A673 (cell line): Measurements from ENCODE around the gene TLE2.

ENCODE experiments used
- CTCF ChIP-seq: fragments of 300-800, 200-600 bp; sonication (generic); conservative IDR thresholded peaks from 2 replicates; pipeline ENCODE4 v1.5.1; 2017; ENCODE audit warnings: low read depth, mild to moderate bottlenecking, antibody characterized with exemption, low read length, moderate library complexity, mixed read lengths
- EZH2 ChIP-seq: fragments of 200-600 bp; sonication (generic); IDR thresholded peaks from 2 replicates; pipeline ENCODE4 v1.6.1; 2017; ENCODE audit warnings: borderline replicate concordance, low read depth, mild to moderate bottlenecking, mixed read lengths, antibody characterized with exemption, low read length; ENCODE audit not compliant: poor library complexity, severe bottlenecking

GRCh38 chr19:3031607-3031867, 2.5 kb upstream of the TLE2 start:
- TF ChIP-seq CTCF (no peak), EZH2 (no peak)
